Middle frontal gyrus (tissue), 1 donor: ENCODE results near the gene COBL.

ENCODE experiments used
- DNase-seq: peaks from one replicate; pipeline ENCODE4 v3.0.0-alpha.2; 2015; ENCODE audit warnings: low spot score; ENCODE audit errors: extremely low spot score

Gene COBL

GRCh38 chr7:51027935-51028830, 288.4 kb downstream of the COBL start:
- DNase-seq = no peak

DNA sequence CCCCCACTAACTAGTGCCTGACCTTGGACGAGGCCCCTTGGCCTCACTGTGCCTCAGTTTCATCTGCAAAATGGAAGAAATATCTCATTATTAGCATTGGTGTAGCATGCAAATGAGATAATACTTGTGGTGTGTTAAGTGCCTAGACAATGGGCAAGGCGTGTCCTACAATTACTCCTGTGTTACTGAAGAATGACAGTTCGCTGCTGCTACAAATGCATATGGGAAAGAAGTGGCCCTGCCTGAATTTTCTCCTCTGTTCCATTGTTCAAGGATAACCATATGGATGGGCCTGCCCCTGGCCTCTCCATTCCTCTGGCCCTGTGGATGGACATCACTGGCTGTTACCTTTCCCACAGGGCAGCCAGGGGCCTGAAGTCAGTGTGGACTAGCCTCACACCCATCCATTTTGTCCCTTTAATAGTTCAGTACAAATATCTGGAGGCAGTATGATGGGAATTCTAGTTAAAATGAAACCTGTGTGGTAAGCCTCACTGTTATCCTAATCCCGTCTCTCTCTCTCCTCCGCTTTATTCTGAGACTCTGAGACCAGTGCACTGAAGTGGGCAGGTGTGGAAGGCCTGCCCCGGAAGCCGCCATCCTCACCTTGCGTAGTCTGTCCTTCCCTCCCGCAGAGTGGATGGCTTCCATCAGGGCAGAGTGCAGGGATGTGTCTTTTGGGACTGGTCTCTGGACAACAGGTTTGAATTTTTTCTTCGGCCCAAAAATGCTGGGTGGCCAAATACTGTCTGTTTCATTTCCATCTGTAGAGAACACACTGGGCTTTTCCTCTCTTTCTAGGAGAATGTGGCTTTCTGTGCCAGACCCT, 289.3 kb downstream of the COBL start:
- DNase-seq = no peak

- DNase-seq = no peak
These were observed 290.3 kb downstream of the COBL start for GRCh38 chr7:51026341-51026740.

GRCh38 chr7:51025668-51026067, 290.9 kb downstream of the COBL start:
- DNase-seq = no peak

- no peak for DNase-seq
These were observed 291.7 kb downstream of the COBL start for GRCh38 chr7:51024867-51025266.

- no peak for DNase-seq
These were observed 293.1 kb downstream of the COBL start for GRCh38 chr7:51023547-51023946.

- DNase-seq = no peak
These were observed 293.8 kb downstream of the COBL start for GRCh38 chr7:51022821-51023220.

DNA sequence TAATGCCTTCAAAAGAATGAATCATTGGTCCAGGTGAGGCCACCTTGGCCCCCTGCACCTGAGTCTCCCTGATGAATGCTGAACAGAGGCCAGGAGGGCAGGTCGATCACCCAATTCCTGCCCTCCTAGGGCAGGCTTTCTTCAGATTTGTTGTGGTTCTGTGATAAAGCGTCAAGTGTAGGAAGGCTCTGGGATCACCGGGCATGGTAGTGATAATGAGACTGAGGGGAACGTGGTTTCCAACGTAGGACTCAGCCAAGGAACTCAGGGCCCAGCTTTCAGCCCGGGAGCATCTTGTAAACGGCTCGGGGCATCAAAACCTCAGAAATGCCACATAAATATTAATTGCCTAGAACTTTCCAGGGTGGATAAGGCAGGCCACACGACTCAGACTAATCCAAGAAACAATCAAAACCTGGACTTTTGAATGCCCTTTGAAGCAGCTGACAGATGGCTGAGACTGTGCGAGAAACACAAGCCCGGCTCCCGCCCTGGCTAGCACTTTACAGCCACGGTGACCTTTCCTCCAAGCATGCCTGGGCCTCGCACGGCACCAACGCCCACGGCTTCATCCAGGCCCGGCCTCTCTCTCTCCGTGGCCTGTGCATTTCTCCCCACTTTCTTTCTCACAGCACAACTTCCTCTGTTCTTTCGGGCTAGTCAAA, 294.6 kb downstream of the COBL start:
- DNase-seq = no peak

DNA sequence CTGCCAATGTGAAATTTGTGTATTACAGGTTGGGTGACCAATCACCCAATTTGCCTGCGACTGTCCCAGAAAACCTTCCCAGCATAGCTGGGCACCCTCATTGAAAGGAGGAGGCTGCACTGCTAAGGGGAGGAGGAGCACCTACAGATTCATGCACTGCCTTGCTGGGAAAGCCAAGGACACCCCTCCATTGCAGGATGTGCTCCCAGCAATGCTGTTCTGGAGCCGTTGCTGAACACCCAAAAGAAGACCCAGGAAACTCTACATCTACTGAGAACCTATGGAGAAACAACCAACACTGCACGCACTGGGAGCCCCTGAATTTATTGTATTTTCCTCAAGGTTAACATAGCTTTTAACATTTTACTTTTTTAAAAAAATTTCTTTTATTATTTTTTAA, 295.7 kb downstream of the COBL start:
- DNase-seq = no peak

DNA sequence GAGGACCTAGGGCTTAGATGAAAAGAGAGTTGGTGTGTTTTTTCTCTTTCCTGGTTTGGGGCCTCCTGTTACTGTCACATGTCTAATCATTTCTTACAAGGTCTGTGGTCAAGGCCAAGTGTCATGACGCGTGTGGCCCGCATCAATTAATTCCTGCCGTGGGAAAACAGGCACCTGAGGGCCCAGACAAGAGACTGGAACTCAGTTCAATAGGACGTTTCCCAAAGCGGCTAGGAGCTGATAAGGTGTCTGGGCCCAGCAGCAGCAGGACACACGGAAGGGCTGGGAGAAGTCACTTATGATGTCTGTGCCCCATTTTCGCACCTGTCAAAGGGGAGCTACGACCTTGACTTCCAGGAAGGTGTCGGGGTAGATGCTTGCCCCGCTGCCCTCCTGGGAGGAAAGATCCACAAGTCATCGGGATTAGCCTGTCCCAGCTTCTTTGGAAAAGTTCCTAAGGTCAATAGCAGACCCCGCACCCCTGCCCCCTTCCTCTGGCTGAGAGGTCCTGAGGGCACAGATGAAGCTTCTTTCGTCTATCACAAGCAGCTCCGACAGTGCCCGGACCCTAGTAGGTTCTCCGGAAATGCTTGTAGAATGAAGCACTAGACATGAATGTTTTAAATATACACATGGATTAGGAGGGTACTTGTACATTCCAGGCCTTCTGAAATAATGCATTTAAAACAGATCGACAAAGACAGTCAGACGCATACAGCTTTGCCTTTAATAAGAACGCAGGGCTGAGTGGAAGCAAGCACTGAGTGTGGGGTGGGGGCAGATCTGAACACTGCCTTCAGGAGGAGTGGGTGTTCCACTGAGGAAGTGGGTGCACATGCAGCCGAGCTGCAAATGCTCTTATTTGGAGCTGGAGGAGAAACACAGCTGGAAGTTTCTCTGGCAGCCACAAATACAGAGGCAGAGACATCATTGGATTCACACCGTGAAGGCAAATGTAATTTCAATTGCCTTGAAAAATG, 296.4 kb downstream of the COBL start:
- DNase-seq = no peak

DNA sequence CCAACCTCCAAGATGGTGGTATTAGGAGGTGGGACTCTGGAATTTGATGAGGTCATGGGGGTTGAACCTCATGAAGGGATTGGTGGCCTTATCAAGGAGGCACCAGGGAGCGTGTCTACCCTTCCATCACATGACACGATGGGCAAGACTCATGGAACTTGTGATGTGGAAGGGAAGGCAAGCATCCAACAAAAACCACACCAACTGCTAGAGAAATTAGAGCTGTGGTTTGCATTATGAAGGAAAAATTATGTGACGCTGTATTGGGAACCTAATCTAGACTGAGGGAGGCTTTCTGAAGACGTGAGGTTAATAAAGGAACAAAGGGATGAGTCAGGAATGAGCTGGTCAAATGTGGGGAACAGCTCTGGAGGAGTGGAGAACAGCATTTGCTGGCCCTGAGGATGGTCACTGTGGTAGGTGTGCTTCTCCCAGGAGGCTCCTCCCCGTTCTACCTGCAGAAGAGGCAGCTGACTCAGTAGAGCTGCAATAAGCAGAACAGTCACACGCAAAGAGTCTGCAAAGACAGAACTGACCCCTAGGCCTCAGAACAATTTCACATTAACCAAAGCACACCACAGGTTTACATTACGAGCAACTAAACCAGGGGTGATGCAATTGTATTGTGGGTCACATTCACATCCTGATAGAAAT, 297.3 kb downstream of the COBL start:
- DNase-seq = no peak

DNA sequence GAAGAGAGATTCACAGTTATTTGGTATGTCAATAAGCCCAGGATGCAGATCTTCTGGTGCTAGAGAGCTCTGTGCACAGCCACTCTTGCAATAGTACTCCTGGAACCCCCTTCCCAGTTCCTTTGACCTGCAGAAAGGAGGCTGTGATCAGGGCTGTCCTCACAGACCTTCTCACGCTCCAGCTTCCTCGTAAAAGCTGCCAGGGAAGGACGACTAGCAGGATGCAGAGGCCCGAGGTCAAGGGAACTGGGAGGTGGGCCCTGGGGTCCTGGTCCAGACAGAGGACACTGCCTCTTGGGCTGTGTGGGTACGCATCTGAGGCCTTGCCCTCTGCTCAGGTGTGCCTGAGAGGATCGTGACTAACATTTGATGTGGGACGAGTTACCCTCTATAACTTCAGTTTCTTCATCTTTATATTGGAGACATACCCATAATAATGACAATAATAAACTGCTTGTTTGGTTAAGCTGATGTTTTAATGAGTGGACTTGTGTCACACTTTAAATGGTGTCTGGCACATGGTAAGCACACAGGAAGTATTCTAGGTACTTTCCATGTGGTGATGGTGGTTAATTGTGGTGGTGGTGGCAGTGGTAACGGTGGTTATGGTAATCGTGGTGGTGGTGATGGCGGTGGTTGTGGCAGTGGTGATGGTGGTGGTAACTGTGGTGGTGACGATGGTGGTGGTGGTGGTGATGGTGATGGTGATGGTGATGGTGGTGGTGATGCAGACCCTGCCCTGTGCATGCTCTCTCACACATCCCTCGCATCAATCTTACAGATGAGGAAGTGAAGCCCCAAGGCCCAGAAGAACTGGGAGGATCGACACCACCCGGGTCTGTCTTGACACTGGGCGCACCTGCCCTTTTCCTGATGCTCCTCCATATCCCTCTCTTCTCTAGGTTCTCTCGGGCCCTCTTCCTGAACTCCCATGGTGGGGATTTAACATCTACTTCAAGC, 298.8 kb downstream of the COBL start:
- DNase-seq = no peak

- no peak for DNase-seq
These were observed 300.1 kb downstream of the COBL start for GRCh38 chr7:51016546-51016945.

- no peak for DNase-seq
These were observed 301.0 kb downstream of the COBL start for GRCh38 chr7:51015581-51015980.

DNA sequence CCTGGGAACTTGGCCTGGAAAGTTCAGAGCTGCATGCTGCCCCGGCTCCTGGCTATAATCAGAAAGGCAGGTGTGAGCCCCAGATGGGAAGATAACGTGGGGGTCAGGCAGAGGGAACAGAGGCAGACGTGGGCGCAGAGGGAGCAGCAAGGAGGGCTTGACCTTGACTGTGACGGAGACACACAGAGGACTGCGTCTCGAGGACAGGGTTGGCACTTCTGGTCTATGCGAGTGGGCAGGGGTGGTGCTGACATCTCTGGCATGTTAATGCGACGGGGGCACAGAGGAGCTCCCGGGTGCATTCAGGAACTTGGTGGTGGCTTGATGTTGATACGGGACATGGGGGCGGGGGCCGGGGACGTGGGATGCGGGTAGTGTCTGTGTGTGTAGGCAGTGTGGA, 301.8 kb downstream of the COBL start:
- no peak for DNase-seq

DNA sequence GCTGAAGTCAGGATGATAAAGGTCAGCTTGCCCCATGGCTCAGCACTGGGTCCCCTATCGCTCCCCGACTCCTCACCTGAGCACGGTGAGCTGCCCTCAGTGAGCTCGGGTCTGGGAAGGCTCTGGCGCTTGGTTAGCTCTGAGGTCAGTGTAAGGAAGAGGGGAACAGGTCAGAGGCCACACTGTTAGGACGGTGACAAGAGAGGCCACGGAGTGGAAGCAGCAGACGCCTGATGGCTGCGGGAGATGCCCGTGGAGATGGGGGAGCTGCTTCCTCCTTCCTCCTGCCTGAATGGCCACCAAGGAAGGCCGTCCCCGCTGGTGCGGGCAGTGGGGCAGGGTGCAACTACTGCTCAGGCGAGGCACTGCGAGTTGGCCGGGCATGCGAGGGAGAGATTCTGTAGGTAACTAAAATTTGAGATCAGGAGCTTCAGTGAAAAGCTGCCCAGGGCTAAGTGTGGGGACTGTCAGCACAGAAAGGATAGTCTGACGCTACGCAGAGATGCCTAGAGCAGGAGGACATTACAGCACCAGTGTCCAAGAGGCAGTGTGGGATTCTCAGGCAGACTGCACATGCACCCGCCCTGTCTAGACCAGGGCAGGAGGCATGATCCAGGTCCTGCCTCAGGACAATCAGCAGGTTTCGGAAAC, 302.6 kb downstream of the COBL start:
- no peak for DNase-seq

- DNase-seq = no peak
These were observed 303.3 kb downstream of the COBL start for GRCh38 chr7:51013218-51013786.

DNA sequence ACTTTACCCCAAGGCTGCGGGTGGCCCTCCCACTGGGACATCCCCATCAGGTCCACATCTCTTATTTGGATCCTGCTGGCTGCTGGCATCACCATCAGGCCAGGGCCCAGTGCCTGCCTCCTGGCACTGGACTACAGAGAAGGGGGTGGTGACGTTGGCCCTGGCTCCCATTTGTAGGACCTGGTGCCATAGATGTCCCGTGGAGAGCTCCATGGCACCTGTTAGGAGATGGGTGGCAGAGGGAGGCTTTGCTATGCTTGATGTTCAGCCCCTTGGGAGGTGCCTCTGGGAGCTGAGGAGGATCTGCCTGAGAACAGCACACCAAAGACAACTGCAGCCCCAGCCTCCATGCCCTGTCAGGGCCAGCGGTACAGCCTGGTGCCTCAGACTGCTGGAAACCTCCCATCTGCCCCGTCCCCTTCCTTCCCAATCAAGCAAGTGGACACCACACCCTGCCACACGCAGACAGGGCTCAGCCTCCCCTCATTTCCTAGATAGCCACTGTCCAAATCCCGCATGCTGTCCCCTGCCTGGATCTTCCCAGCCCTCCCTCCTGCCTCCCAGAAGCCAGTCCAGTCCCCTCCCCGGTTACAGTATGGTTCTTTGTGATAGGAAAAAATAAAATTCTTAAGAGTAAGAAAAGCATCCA, 303.9 kb downstream of the COBL start:
- DNase-seq = no peak
